ENCODE results near the gene KLHL8. TPM values are rescaled to one million over a fixed set of nuclear protein-coding genes. Genes with fewer than 3 reads are reported as not detected.
A peak's percentile ranks its signal among the peaks of the same experiment; 100 is the strongest.

Gene KLHL8
- total RNA-seq, 1 donor from 2014 or later = 20.6 TPM

- intact Hi-C loops (cut with DNase I) = no loop called here
- ATAC-seq = peak; percentile 86 to 92
- H3K36me3 ChIP-seq = peaks cover 98% of the 10 kb centered on the region
Measured at GRCh38 chr4:87130985-87131703, 89.3 kb downstream of the KLHL8 start.

GRCh38 chr4:87129681-87130080 is 90.7 kb downstream of the KLHL8 start:
- no peak for ATAC-seq

More at GRCh38 chr4:87130985-87131703, 89.3 kb downstream of the KLHL8 start:
- DNase-seq = no peak
- no peak for TF ChIP-seq CTCF (IDR thresholded peaks at IDR 0.05)
- Histone ChIP-seq H3K4me1 (no peaks in the 10 kb centered on the region), H3K9me3 (no peaks in the 10 kb centered on the region), H3K27me3 (ENCODE audit: low read depth) (no peaks in the 10 kb centered on the region), H3K27ac (peak overlapping the region; percentile 42), H3K4me3 (no peak overlapping the region)

GRCh38 chr4:87128006-87128705 is 92.3 kb downstream of the KLHL8 start:
- no peak overlapping the region for H3K27ac ChIP-seq
- intact Hi-C loops (cut with DNase I) = no loop called here
- TF ChIP-seq CTCF (IDR thresholded peaks at IDR 0.05) = no peak
- no peaks in the 10 kb centered on the region for H3K9me3 ChIP-seq
- H3K27me3 ChIP-seq (ENCODE audit: low read depth) = no peaks in the 10 kb centered on the region
- no peak overlapping the region for H3K4me3 ChIP-seq
- peaks cover 87% of the 10 kb centered on the region for H3K36me3 ChIP-seq
- ATAC-seq (no peak), DNase-seq (no peak)
- H3K4me1 ChIP-seq = no peaks in the 10 kb centered on the region

More at GRCh38 chr4:87129681-87130080, 90.7 kb downstream of the KLHL8 start:
- H3K27me3 ChIP-seq (ENCODE audit: low read depth) = no peaks in the 10 kb centered on the region
- no peak overlapping the region for H3K27ac ChIP-seq
- H3K36me3 ChIP-seq = peaks cover 99% of the 10 kb centered on the region
- no peak overlapping the region for H3K4me3 ChIP-seq
- DNase-seq = no peak
- intact Hi-C loops (cut with DNase I) = no loop called here
- no peaks in the 10 kb centered on the region for H3K9me3 ChIP-seq
- no peaks in the 10 kb centered on the region for H3K4me1 ChIP-seq
- no peak for TF ChIP-seq CTCF (IDR thresholded peaks at IDR 0.05)

- no peak for ATAC-seq
- no peak overlapping the region for H3K4me3 ChIP-seq
- no peak for DNase-seq
- TF ChIP-seq CTCF (IDR thresholded peaks at IDR 0.05) = no peak
- H3K36me3 ChIP-seq = peaks cover 68% of the 10 kb centered on the region
- H3K27ac ChIP-seq = no peak overlapping the region
- peaks cover 16% of the 10 kb centered on the region for H3K4me1 ChIP-seq
- intact Hi-C loops (cut with DNase I) = no loop called here
- H3K27me3 ChIP-seq (ENCODE audit: low read depth) = no peaks in the 10 kb centered on the region
- H3K9me3 ChIP-seq = no peaks in the 10 kb centered on the region
Measured at GRCh38 chr4:87126056-87126455, 94.4 kb downstream of the KLHL8 start.

GRCh38 chr4:87122252-87122651 is 98.2 kb downstream of the KLHL8 start:
- H3K4me1 ChIP-seq = peaks cover 33% of the 10 kb centered on the region
- ATAC-seq (peak; percentile 68 to 78), DNase-seq (no peak)
- no peak for TF ChIP-seq CTCF (IDR thresholded peaks at IDR 0.05)
- no peak overlapping the region for H3K4me3 ChIP-seq
- H3K27ac ChIP-seq = no peak overlapping the region
- H3K27me3 ChIP-seq (ENCODE audit: low read depth) = no peaks in the 10 kb centered on the region
- intact Hi-C loops (cut with DNase I) = no loop called here
- H3K9me3 ChIP-seq = no peaks in the 10 kb centered on the region
- peaks cover 63% of the 10 kb centered on the region for H3K36me3 ChIP-seq
